SK-N-MC (cell line): ENCODE data around the gene DLGAP3.

Source experiments
- EZH2 ChIP-seq: fragments of 200-600 bp; sonication (generic); IDR thresholded peaks from one replicate; pipeline ENCODE4 v1.6.1; 2017; ENCODE audit warnings: antibody characterized with exemption
- POLR2AphosphoS5 ChIP-seq: IDR thresholded peaks from 2 replicates; pipeline ENCODE4 v1.6.1; 2012; ENCODE audit warnings: mild to moderate bottlenecking, low read depth, low read length, borderline replicate concordance

GRCh38 chr1:34904236-34905097, 25.0 kb downstream of the DLGAP3 start:
- no peak for TF ChIP-seq EZH2
- TF ChIP-seq POLR2AphosphoS5: no peak
